Measurements from ENCODE around the gene MSRB2. TPM values are rescaled to one million over a fixed set of nuclear protein-coding genes. Genes with fewer than 3 reads are reported as not detected.

MSRB2 gene
- total RNA-seq, 4 donors from 2014 or later = 24.3 to 43.5 (median 29.4) TPM

DNA sequence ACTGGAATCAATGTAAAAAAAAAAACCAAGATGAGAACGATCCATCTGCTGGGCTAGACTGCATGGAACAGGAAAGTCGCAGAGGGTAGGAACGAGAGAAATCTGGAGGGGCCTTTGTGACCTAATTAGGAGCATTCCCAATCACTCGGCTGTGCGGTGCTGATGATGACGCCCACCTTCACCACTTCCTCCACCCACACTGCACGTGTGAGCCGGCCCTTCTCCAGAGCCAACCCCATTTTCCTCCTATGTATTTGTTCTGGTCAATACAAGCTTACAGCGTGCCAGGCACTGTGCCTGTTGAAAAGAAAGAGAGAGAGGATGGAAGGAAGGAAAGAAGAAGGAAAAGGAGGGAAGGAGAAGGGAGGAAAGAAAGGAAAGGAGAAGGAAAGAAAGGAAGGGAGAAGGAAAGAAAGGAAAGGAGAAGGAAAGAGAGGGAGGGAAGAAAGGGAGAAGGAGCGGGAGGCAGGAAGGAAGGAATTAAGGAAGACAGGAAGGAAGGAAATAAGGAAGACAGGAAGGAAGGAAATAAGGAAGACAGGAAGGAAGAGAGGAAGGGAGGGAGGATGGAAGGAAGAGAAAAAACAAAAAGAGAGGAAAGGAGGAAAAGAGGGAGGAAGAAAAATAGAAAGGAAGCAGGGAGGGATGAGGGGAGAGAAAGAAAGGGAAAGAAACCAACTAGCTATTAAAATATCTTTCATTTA is 61.2 kb downstream of the MSRB2 start:
- TF ChIP-seq, protein P1, sequence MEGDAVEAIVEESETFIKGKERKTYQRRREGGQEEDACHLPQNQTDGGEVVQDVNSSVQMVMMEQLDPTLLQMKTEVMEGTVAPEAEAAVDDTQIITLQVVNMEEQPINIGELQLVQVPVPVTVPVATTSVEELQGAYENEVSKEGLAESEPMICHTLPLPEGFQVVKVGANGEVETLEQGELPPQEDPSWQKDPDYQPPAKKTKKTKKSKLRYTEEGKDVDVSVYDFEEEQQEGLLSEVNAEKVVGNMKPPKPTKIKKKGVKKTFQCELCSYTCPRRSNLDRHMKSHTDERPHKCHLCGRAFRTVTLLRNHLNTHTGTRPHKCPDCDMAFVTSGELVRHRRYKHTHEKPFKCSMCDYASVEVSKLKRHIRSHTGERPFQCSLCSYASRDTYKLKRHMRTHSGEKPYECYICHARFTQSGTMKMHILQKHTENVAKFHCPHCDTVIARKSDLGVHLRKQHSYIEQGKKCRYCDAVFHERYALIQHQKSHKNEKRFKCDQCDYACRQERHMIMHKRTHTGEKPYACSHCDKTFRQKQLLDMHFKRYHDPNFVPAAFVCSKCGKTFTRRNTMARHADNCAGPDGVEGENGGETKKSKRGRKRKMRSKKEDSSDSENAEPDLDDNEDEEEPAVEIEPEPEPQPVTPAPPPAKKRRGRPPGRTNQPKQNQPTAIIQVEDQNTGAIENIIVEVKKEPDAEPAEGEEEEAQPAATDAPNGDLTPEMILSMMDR (IDR thresholded peaks at IDR 0.05 in 4 of 5, conservative IDR thresholded peaks at IDR 0.05 in 1 of 5) = no peak
- no peak for TF ChIP-seq POLR2A (IDR thresholded peaks at IDR 0.05)
- no peaks in the 10 kb centered on the region for H3K4me1 ChIP-seq
- no peaks in the 10 kb centered on the region for H3K36me3 ChIP-seq
- peaks cover 0 to 5% (median 0%) of the 10 kb centered on the region in 3 donors for H3K27me3 ChIP-seq
- H3K27ac ChIP-seq = no peak overlapping the region
- intact Hi-C loops (cut with DNase I; ENCODE audit: low total_unique reads) (no loop called here), in situ Hi-C loops (cut with MboI; ENCODE audit: low sequenced_read_pairs in 4 of 4) (loop anchor here in 1 of 4 donors (25.0 kb wide), 1 partner anchor 1406 kb away; no protein-coding TSS in a partner anchor)
- no peaks in the 10 kb centered on the region for H3K9me3 ChIP-seq
- ATAC-seq (no peak), DNase-seq (no peak)
- H3K4me3 ChIP-seq = no peak overlapping the region

DNA sequence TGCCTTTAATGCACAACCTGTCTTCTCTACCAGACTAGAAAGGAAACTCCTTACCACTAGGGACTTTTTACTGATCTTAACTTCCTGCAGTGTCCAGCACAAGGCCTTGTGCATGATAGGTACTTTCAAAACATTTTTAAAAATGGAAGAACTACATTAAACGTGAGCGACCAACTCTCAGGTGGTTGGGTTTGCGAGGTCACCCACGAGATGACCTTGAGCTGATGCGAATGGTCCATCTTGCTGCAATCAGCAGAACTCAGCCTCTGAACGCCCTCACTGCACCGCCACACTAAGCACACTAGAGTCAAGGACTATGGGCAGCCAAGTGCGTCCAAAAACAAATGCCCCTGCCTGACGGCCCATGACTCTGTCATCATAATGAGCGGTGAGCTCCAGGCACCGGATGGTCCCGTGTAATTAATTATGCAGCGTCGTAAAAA is 61.9 kb downstream of the MSRB2 start:
- H3K27ac ChIP-seq = no peak overlapping the region
- H3K27me3 ChIP-seq = peaks cover 0 to 5% (median 0%) of the 10 kb centered on the region in 3 donors
- DNase-seq (no peak), ATAC-seq (no peak)
- H3K4me3 ChIP-seq = no peak overlapping the region
- H3K4me1 ChIP-seq = no peaks in the 10 kb centered on the region
- no peaks in the 10 kb centered on the region for H3K9me3 ChIP-seq
- TF ChIP-seq, protein P1 (IDR thresholded peaks at IDR 0.05 in 4 of 5, conservative IDR thresholded peaks at IDR 0.05 in 1 of 5) = no peak
- no peak for TF ChIP-seq POLR2A (IDR thresholded peaks at IDR 0.05)
- no peaks in the 10 kb centered on the region for H3K36me3 ChIP-seq
- intact Hi-C loops (cut with DNase I; ENCODE audit: low total_unique reads) (no loop called here), in situ Hi-C loops (cut with MboI; ENCODE audit: low sequenced_read_pairs in 4 of 4) (loop anchor here in 1 of 4 donors (25.0 kb wide), 1 partner anchor 1405 kb away; no protein-coding TSS in a partner anchor)

DNA sequence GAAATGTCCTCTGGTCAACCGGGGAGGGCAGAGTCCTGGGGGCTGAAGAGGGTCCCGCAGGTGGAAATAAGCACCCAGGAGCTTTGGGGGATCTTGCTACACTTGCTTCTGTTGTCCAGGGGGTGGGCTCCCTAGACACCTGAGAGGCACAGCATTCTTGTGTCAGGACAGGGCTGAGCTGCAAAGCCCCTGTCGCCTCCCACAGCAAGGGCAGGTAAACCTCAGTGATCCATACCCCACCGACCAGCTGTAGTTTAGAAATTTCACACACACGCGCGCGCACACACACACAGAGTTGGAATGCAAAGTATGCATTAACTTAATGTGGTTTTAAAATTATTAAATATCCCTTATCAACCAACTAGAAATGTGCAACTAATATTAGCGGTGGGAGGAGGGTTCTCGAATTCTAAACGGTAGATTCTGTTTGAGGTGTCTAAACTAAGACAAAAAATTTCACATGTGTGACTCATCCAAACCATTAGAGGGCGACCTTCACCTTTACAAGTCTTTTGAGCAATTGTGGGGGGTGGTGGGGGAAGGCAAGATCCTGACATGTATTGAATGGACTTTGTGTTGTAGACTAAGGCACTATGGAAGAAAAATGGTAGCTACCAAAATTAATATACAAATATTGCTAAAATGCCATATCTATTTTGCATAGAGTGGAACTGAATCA is 62.5 kb downstream of the MSRB2 start:
- intact Hi-C loops (cut with DNase I; ENCODE audit: low total_unique reads) (loop anchor here (2.0 kb wide), 1 partner anchor 545 kb away; no protein-coding TSS in a partner anchor), in situ Hi-C loops (cut with MboI; ENCODE audit: low sequenced_read_pairs in 4 of 4) (loop anchor here in 1 of 4 donors (25.0 kb wide), 1 partner anchor 1404 kb away; no protein-coding TSS in a partner anchor)
- Histone ChIP-seq H3K27ac (no peak overlapping the region), H3K4me3 (no peak overlapping the region), H3K4me1 (no peaks in the 10 kb centered on the region), H3K27me3 (peaks cover 0 to 5% (median 0%) of the 10 kb centered on the region in 3 donors), H3K9me3 (no peaks in the 10 kb centered on the region), H3K36me3 (no peaks in the 10 kb centered on the region)
- no peak for ATAC-seq
- TF ChIP-seq, protein P1 (IDR thresholded peaks at IDR 0.05 in 4 of 5, conservative IDR thresholded peaks at IDR 0.05 in 1 of 5) = no peak
- no peak for TF ChIP-seq POLR2A (IDR thresholded peaks at IDR 0.05)
- DNase-seq = no peak

DNA sequence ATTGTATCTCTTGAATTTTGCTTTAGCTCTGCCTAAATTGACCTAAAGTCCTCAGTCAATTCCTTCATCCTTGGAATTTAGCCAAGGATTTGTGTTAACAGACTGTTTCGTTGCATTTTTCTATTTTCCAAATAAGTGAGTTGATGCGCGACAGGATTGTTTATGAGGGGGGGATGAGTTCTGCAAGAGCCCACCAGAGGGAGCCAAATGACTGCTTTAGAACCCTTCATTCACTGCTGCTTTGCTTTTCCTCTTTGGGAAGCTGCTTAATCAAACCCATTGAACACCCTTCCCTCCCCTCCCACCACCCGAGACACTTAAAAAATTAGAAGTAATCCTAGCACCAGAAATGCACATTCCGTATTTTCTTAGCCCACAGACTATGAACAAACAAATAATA is 63.0 kb downstream of the MSRB2 start:
- in situ Hi-C loops (cut with MboI; ENCODE audit: low sequenced_read_pairs in 4 of 4) (loop anchor here in 1 of 4 donors (25.0 kb wide), 1 partner anchor 1404 kb away; no protein-coding TSS in a partner anchor), intact Hi-C loops (cut with DNase I; ENCODE audit: low total_unique reads) (loop anchor here (2.0 kb wide), 1 partner anchor 544 kb away; no protein-coding TSS in a partner anchor)
- ATAC-seq = peak; percentile 50 to 60
- TF ChIP-seq, protein P1 (IDR thresholded peaks at IDR 0.05 in 4 of 5, conservative IDR thresholded peaks at IDR 0.05 in 1 of 5) = peak; percentile 31 to 77 (median 61)
- no peak for TF ChIP-seq POLR2A (IDR thresholded peaks at IDR 0.05)
- DNase-seq = no peak
- no peak overlapping the region for H3K27ac ChIP-seq
- no peaks in the 10 kb centered on the region for H3K9me3 ChIP-seq
- no peak overlapping the region for H3K4me3 ChIP-seq
- H3K36me3 ChIP-seq = no peaks in the 10 kb centered on the region
- no peaks in the 10 kb centered on the region for H3K4me1 ChIP-seq
- peaks cover 0 to 5% (median 0%) of the 10 kb centered on the region in 3 donors for H3K27me3 ChIP-seq
